ENCODE measurements around the gene ZNF580. TPM values are rescaled to one million over a fixed set of nuclear protein-coding genes. Genes with fewer than 3 reads are reported as not detected.

The ZNF580 gene
- total and polyA plus RNA-seq, 2 of the 8 experiments (the other 6 are each of a cell fraction or from before 2014, with no cell fraction given): 12.0 to 24.6 TPM

DNA sequence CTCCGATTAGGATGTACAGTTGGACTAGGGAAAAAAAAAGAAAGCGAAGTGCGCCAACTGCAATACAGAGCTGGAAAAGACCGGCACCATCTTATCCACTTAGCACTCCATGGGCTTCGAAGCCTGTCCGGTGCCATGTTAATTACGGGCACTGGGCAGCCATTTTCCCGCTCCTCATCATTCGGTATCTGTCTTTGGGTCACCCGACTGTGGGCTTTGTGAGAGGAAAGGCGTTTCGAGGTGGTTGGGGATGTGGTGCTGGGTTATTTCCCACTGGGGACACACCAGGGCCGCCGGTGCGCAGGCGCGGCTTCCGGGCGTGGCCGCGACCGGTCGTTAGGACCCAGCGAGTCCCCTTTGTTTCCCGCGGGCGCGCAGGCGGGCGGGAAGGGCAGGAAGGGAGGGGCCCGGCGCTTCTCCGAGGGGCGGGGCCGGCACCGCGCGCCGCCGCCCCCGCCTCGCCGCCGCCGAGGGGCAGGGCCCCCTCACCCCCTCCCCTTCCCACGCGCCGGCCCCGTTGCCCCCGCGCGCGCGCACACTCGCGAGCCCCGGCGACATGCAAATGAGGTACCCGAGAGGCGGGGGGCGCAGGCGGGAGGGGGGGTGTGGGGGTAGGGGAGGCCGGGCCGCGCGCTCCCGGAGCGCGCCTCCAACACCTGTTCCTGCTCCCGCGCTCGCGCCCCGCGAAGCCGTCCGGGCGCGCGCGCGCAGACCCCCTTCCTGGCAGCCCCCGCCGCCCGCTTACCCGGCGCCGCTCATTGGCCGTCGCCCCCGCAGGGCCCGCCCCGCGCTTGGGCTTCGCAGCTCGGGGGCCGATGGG lies 40.8 kb upstream of the ZNF580 start, which contains the start of gene ZNF524:
ZNF524 (plus strand) TSS at position 447 of the 820 bp plus-strand sequence. CDS start 1,825 bp downstream, outside the sequence.
- FAIRE-seq: no peak
- TF ChIP-seq MAX (IDR thresholded peaks at IDR 0.05) (peak; percentile 32), HDAC6 (IDR thresholded peaks at IDR 0.05; ENCODE audit: low read depth, low read length) (no peak), PHF8 (conservative IDR thresholded peaks at IDR 0.05; ENCODE audit: low read depth, low read length) (peak; percentile 63; the same call in 1 of the 2 replicates), BACH1 (IDR thresholded peaks at IDR 0.05; ENCODE audit: low read length) (peak; percentile 76), ASH2L (IDR thresholded peaks at IDR 0.05; ENCODE audit: low read length) (peak; percentile 91), SUZ12 (IDR thresholded peaks at IDR 0.05; ENCODE audit: low read length) (no peak), TEAD4 (IDR thresholded peaks at IDR 0.05; ENCODE audit: low read depth, low read length) (no peak), SP4 (IDR thresholded peaks at IDR 0.05; ENCODE audit: low read length) (0 out of 2 replicates have a peak, but pooled peaks have one; percentile 8)
- TF ChIP-seq, protein P1, sequence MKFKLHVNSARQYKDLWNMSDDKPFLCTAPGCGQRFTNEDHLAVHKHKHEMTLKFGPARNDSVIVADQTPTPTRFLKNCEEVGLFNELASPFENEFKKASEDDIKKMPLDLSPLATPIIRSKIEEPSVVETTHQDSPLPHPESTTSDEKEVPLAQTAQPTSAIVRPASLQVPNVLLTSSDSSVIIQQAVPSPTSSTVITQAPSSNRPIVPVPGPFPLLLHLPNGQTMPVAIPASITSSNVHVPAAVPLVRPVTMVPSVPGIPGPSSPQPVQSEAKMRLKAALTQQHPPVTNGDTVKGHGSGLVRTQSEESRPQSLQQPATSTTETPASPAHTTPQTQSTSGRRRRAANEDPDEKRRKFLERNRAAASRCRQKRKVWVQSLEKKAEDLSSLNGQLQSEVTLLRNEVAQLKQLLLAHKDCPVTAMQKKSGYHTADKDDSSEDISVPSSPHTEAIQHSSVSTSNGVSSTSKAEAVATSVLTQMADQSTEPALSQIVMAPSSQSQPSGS (IDR thresholded peaks at IDR 0.05; ENCODE audit: low read length): no peak

More for the DNA sequence above, 40.8 kb upstream of the ZNF580 start, which contains the start of gene ZNF524:
- peaks cover 3% of the 10 kb centered on the region for H3K79me1 ChIP-seq (ENCODE audit: low read depth, low read length)
- H3K4me2 ChIP-seq (ENCODE audit: insufficient read depth in 1 of 2, low read depth in 2 of 2, low read length in 2 of 2): peak within 1 kb of the TSS; percentile 90 to 95
- H3K36me3 ChIP-seq (ENCODE audit: control insufficient read depth in 2 of 4, insufficient read depth in 4 of 4, low read length in 3 of 4): peaks cover 0 to 8% (median 7%) of the 10 kb centered on the region in 4 experiments; a peak in 3 of 8 replicates
- H4K91ac ChIP-seq (replicated peaks; ENCODE audit: insufficient read length, low read length): peak within 1 kb of the TSS; percentile 100
- peak within 1 kb of the TSS; percentile 78 to 95 (median 86) for H3K4me3 ChIP-seq (ENCODE audit: extremely low read depth in 1 of 4, insufficient read depth in 2 of 4, low read depth in 3 of 4, low read length in 4 of 4)
- H3K23me2 ChIP-seq (ENCODE audit: low read depth, low read length): peaks cover 14% of the 10 kb centered on the region
- H4K8ac ChIP-seq (ENCODE audit: extremely low read depth, insufficient read depth, low read length): peak within 1 kb of the TSS; percentile 100; the same call in 1 of the 2 replicates
- no peaks in the 10 kb centered on the region for H3K9me3 ChIP-seq (ENCODE audit: insufficient read depth in 2 of 2, low read depth in 1 of 2, low read length in 1 of 2)
- H4K20me1 ChIP-seq (replicated peaks in 1 of 2; ENCODE audit: control insufficient read depth in 1 of 2, insufficient read depth in 2 of 2, low read length in 2 of 2): peaks cover 0 to 4% of the 10 kb centered on the region in 2 experiments
- H3K27me3 ChIP-seq (replicated peaks in 1 of 4; ENCODE audit: control insufficient read depth in 3 of 4, extremely low read depth in 1 of 4, insufficient read depth in 3 of 4, low read length in 3 of 4): no peaks in the 10 kb centered on the region
- H3K23ac ChIP-seq (ENCODE audit: insufficient read length): no peak within 1 kb of the TSS
- H3K79me2 ChIP-seq (ENCODE audit: control insufficient read depth in 1 of 2, insufficient read depth in 2 of 2, low read length in 2 of 2): peaks cover 0 to 3% of the 10 kb centered on the region in 2 experiments; a peak in 2 of 4 replicates
- H3K14ac ChIP-seq (ENCODE audit: insufficient read length): no peak within 1 kb of the TSS
- WGBS, 2 experiments (ENCODE audit: extremely low coverage in 1 of 2, insufficient coverage in 1 of 2, insufficient read length in 1 of 2, insufficient replicate concordance in 2 of 2, low coverage in 1 of 2, low lambda C conversion rate in 2 of 2, missing lambda C conversion rate in 1 of 2): 2% methylated on average over 18 of the region's 97 CpGs; no CpG with 5 or more reads in 1 of the 2 experiments
- H3K56ac ChIP-seq (replicated peaks; ENCODE audit: insufficient read length, low read depth, low read length): peak within 1 kb of the TSS; percentile 98
- peaks cover 0 to 14% (median 8%) of the 10 kb centered on the region in 4 experiments; a peak in 5 of 7 replicates for H3K4me1 ChIP-seq (replicated peaks in 1 of 4; ENCODE audit: control insufficient read depth in 3 of 4, insufficient read depth in 4 of 4, low read length in 3 of 4)
- H3K27ac ChIP-seq (ENCODE audit: low read depth, low read length): peak within 1 kb of the TSS; percentile 100
- H2AK5ac ChIP-seq (ENCODE audit: low read depth, low read length): no peak within 1 kb of the TSS; the same call in 1 of the 2 replicates
- peak within 1 kb of the TSS; percentile 89 for H2BK12ac ChIP-seq (ENCODE audit: low read depth, low read length)
- peak within 1 kb of the TSS; percentile 76; the same call in 1 of the 2 replicates for H2AFZ ChIP-seq (ENCODE audit: low read length)
- ChIA-PET POLR2A (ENCODE audit: partially characterized antibody) (interaction anchor here (0.6 to 3.7 kb wide), 36 partner anchors 10 to 1789 kb away, joined by 3 to 42 read pairs (median 4); partner anchors contain the start of genes HSPBP1, NAT14, TMEM238 and U2AF2), CTCF (ENCODE audit: partially characterized antibody) (interaction anchor here (0.6 to 1.5 kb wide), 4 partner anchors 12 to 19 kb away, joined by 3 read pairs; no protein-coding TSS in a partner anchor)
- H3K4ac ChIP-seq (replicated peaks; ENCODE audit: insufficient read length, low read depth, low read length): peak within 1 kb of the TSS; percentile 93
- H3K9ac ChIP-seq (replicated peaks in 1 of 4; ENCODE audit: extremely low read depth in 1 of 4, low read depth in 3 of 4, low read length in 3 of 4): peak within 1 kb of the TSS; percentile 95 to 100 (median 100)
- H2BK15ac ChIP-seq (ENCODE audit: low read length): peak within 1 kb of the TSS; percentile 83; the same call in 1 of the 2 replicates
- DNase-seq (ENCODE audit: low read depth in 1 of 2, low spot score in 2 of 2): peak in 1 of 2 experiments; percentile 91
- H2BK20ac ChIP-seq (ENCODE audit: low read length): peak within 1 kb of the TSS; percentile 66; the same call in 1 of the 2 replicates
- H2BK120ac ChIP-seq (replicated peaks; ENCODE audit: low read depth, low read length): peak within 1 kb of the TSS; percentile 99
- H3K18ac ChIP-seq (ENCODE audit: extremely low read depth, low read length): peak within 1 kb of the TSS; percentile 97
- peak within 1 kb of the TSS; percentile 98 for H2BK5ac ChIP-seq (ENCODE audit: low read depth, low read length)
- peak within 1 kb of the TSS; percentile 92 for H4K5ac ChIP-seq (ENCODE audit: insufficient read length, low read depth, low read length)

All from H1 (cell line).